HG03378 (cell line): ENCODE measurements around the gene PLEKHA5.

Source experiments
- ATAC-seq: cut with Tn5 transposase; IDR thresholded peaks from one replicate; pipeline ENCODE4 v1.9.1; 2021; ENCODE audit warnings: mild to moderate bottlenecking, moderate library complexity; ENCODE audit not compliant: unreplicated experiment

The PLEKHA5 gene

GRCh38 chr12:19127270-19127669, 2.3 kb upstream of the PLEKHA5 start:
- no peak for ATAC-seq

GRCh38 chr12:19128485-19128884, 1.0 kb upstream of the PLEKHA5 start:
- no peak for ATAC-seq

- no peak for ATAC-seq
Observed at GRCh38 chr12:19129122-19129485, 429 bp upstream of the PLEKHA5 start.

- no peak for ATAC-seq
Observed at GRCh38 chr12:19130224-19131024, 891 bp downstream of the PLEKHA5 start.

GRCh38 chr12:19131025-19131444, 1.5 kb downstream of the PLEKHA5 start:
- no peak for ATAC-seq

GRCh38 chr12:19138551-19138950, 9.0 kb downstream of the PLEKHA5 start:
- no peak for ATAC-seq

GRCh38 chr12:19138956-19139355, 9.4 kb downstream of the PLEKHA5 start:
- no peak for ATAC-seq

- no peak for ATAC-seq
Observed at GRCh38 chr12:19139615-19140194, 10.2 kb downstream of the PLEKHA5 start.

- no peak for ATAC-seq
Observed at GRCh38 chr12:19140381-19141236, 11.1 kb downstream of the PLEKHA5 start.

- no peak for ATAC-seq
Observed at GRCh38 chr12:19142499-19142898, 13.0 kb downstream of the PLEKHA5 start.

- no peak for ATAC-seq
Observed at GRCh38 chr12:19144287-19144686, 14.8 kb downstream of the PLEKHA5 start.

- ATAC-seq: no peak
Observed at GRCh38 chr12:19144985-19145384, 15.5 kb downstream of the PLEKHA5 start.

GRCh38 chr12:19148860-19149259, 19.3 kb downstream of the PLEKHA5 start:
- peak; percentile 41 for ATAC-seq

- ATAC-seq: no peak
Observed at GRCh38 chr12:19150273-19150900, 20.9 kb downstream of the PLEKHA5 start.

- no peak for ATAC-seq
Observed at GRCh38 chr12:19151298-19151697, 21.8 kb downstream of the PLEKHA5 start.

- no peak for ATAC-seq
Observed at GRCh38 chr12:19153396-19153795, 23.9 kb downstream of the PLEKHA5 start.

GRCh38 chr12:19154686-19155085, 25.2 kb downstream of the PLEKHA5 start:
- ATAC-seq: no peak

- ATAC-seq: no peak
Observed at GRCh38 chr12:19155981-19156734, 26.6 kb downstream of the PLEKHA5 start.

GRCh38 chr12:19158923-19159322, 29.4 kb downstream of the PLEKHA5 start:
- ATAC-seq: no peak

- ATAC-seq: no peak
Observed at GRCh38 chr12:19161216-19161615, 31.7 kb downstream of the PLEKHA5 start.
